Vagina (tissue), 2 donors: ENCODE measurements around the gene MAS1. TPM values are rescaled to one million over a fixed set of nuclear protein-coding genes. Genes with fewer than 3 reads are reported as not detected.

Experiments used
- DNase-seq, 2 donors: peaks; one replicate each; pipeline ENCODE4 v3.0.0-alpha.2; 2017; ENCODE audit errors: extremely low spot score in 2 of 2
- H3K27ac ChIP-seq: fragments of 200-600 bp; sonication (generic); one replicate; pipeline ENCODE4 v1.5.1; 2019
- H3K27me3 ChIP-seq: fragments of 200-600 bp; sonication (generic); one replicate; pipeline ENCODE4 v1.5.1; 2019
- H3K36me3 ChIP-seq, 2 donors: fragments of 200-600 bp; sonication (generic); one replicate each; pipeline ENCODE4 v1.5.1; 2017 to 2019
- H3K4me1 ChIP-seq: fragments of 200-600 bp; sonication (generic); one replicate; pipeline ENCODE4 v1.5.1; 2019
- H3K4me3 ChIP-seq, 2 donors: fragments of 200-600 bp; sonication (generic); 1 replicate in 1 of 2; 2 replicates in 1 of 2; pipeline ENCODE4 v1.5.1; 2016 to 2019
- H3K9me3 ChIP-seq: fragments of 200-600 bp; sonication (generic); one replicate; pipeline ENCODE4 v1.5.1; 2019
- POLR2A ChIP-seq, 2 donors: fragments of 450-650 bp; IDR thresholded peaks; one replicate each; pipeline ENCODE4 v1.6.1; 2017; ENCODE audit warnings: antibody characterized with exemption in 2 of 2, mild to moderate bottlenecking in 2 of 2, moderate library complexity in 2 of 2
- POLR2AphosphoS5 ChIP-seq, 2 donors: sonication (generic); formaldehyde crosslinking; IDR thresholded peaks; one replicate each; pipeline ENCODE4 v1.9.0; 2017; ENCODE audit warnings: antibody characterized with exemption in 2 of 2, mild to moderate bottlenecking in 2 of 2, low read depth in 1 of 2; ENCODE audit not compliant: insufficient read depth in 1 of 2
- intact Hi-C: fragments of 100-400 bp; cut with DNase I; formaldehyde crosslinking; loops from one replicate; pipeline ENCODE4 v1.15.1; 2023
- total RNA-seq: library from RNA; depleted of rRNA; stranded (reverse); fragments of >200 nt; gene quantifications from one replicate; pipeline ENCODE4 v1.2.3, GENCODE V29; 2016
- TF ChIP-seq, protein P1 (sequence below), 3 experiments: fragments of 450-650 bp in 2 of 3; fragments of 200-600 bp in 1 of 3; sonication (generic) in 1 of 3; IDR thresholded peaks; one replicate each; pipeline ENCODE4 v1.5.1; 2017 to 2019; ENCODE audit warnings: antibody characterized with exemption in 3 of 3, mild to moderate bottlenecking in 2 of 3, moderate library complexity in 2 of 3

The MAS1 gene
- total RNA-seq, 1 donor from 2014 or later, result 0.49 TPM

DNA sequence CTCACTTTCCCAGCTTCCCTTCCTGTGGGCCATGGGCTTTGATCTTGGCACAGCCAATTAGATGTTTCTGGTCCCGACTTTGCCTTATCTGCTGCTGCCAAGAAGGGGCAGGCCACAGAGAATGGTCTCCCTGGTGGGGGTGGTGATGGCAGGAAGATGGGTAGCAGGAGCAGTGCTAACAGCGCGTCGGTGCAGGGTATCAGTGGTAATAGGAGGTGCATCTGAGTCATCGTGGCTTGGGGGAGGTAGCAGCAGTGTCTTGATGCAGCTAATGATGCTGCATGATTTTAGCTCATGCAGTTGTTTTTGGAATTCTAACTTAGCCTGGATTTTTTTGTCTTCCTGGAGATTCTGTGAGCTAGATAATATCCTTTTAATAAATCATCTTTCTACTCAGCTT, 18.9 kb upstream of the MAS1 start:
- no peak overlapping the region for H3K27ac ChIP-seq
- H3K36me3 ChIP-seq, result no peaks in the 10 kb centered on the region
- no peaks in the 10 kb centered on the region for H3K27me3 ChIP-seq
- no peak overlapping the region for H3K4me3 ChIP-seq
- no peaks in the 10 kb centered on the region for H3K9me3 ChIP-seq
- intact Hi-C loops, result no loop called here
- H3K4me1 ChIP-seq, result no peaks in the 10 kb centered on the region
- no peak for TF ChIP-seq POLR2A (IDR thresholded peaks at IDR 0.05)
- TF ChIP-seq, protein P1, sequence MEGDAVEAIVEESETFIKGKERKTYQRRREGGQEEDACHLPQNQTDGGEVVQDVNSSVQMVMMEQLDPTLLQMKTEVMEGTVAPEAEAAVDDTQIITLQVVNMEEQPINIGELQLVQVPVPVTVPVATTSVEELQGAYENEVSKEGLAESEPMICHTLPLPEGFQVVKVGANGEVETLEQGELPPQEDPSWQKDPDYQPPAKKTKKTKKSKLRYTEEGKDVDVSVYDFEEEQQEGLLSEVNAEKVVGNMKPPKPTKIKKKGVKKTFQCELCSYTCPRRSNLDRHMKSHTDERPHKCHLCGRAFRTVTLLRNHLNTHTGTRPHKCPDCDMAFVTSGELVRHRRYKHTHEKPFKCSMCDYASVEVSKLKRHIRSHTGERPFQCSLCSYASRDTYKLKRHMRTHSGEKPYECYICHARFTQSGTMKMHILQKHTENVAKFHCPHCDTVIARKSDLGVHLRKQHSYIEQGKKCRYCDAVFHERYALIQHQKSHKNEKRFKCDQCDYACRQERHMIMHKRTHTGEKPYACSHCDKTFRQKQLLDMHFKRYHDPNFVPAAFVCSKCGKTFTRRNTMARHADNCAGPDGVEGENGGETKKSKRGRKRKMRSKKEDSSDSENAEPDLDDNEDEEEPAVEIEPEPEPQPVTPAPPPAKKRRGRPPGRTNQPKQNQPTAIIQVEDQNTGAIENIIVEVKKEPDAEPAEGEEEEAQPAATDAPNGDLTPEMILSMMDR (IDR thresholded peaks at IDR 0.05), result no peak
- TF ChIP-seq POLR2AphosphoS5 (IDR thresholded peaks at IDR 0.05; ENCODE audit: insufficient read depth in 1 of 2, low read depth in 1 of 2), result no peak
- DNase-seq, result peak in 1 of 2 donors; percentile 27

DNA sequence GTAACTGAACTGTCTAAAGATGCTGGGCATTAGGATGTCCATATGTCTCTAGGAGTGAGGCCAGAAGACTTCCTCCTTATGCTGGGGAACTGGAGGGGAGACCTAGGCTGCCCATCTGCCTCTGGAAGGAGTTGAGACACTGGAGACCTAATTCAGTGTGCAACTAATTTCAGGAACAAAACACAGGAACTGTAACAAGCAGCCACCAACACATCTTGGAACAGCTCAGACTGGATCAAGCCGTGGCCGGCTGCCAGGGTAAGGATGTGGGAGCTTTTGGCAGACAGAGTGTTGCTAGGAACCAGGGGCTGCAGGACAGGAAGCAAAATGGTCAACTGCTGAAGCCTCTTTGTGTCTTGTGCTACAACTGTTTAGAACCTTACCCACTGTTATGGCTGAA, 16.4 kb upstream of the MAS1 start:
- Histone ChIP-seq H3K4me3 (no peak overlapping the region), H3K27ac (no peak overlapping the region), H3K4me1 (no peaks in the 10 kb centered on the region), H3K36me3 (no peaks in the 10 kb centered on the region), H3K9me3 (no peaks in the 10 kb centered on the region), H3K27me3 (no peaks in the 10 kb centered on the region)
- intact Hi-C loops, result no loop called here
- DNase-seq, result peak in 1 of 2 donors; percentile 76
- TF ChIP-seq POLR2AphosphoS5 (IDR thresholded peaks at IDR 0.05; ENCODE audit: insufficient read depth in 1 of 2, low read depth in 1 of 2) (no peak), POLR2A (IDR thresholded peaks at IDR 0.05) (no peak)
- TF ChIP-seq, protein P1 (IDR thresholded peaks at IDR 0.05), result no peak

DNA sequence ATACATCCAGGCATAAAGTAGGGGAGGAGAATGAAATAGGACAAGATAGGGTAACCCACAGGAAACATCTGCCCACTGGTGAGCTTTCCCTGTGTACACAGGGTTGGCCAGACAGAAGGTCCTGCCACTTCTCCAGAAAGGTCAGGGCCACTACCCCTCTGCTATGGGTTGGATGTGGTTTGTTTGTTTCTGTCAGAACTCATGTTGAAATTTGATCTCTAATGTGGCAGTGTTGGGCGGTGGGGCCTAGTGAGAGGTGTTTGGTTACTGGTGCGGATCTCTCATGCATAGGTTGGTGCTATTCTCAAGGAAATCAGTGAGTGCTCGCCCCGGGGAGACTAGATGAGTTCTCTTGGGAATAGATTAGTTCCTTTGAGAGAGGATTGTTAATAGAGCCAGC, 15.6 kb upstream of the MAS1 start:
- Histone ChIP-seq H3K4me1 (no peaks in the 10 kb centered on the region), H3K27ac (no peak overlapping the region), H3K36me3 (no peaks in the 10 kb centered on the region), H3K4me3 (no peak overlapping the region), H3K9me3 (no peaks in the 10 kb centered on the region), H3K27me3 (no peaks in the 10 kb centered on the region)
- TF ChIP-seq, protein P1 (IDR thresholded peaks at IDR 0.05), result no peak
- TF ChIP-seq POLR2AphosphoS5 (IDR thresholded peaks at IDR 0.05; ENCODE audit: insufficient read depth in 1 of 2, low read depth in 1 of 2), result no peak
- TF ChIP-seq POLR2A (IDR thresholded peaks at IDR 0.05), result no peak
- peak in 1 of 2 donors; percentile 49 for DNase-seq
- intact Hi-C loops, result no loop called here

DNA sequence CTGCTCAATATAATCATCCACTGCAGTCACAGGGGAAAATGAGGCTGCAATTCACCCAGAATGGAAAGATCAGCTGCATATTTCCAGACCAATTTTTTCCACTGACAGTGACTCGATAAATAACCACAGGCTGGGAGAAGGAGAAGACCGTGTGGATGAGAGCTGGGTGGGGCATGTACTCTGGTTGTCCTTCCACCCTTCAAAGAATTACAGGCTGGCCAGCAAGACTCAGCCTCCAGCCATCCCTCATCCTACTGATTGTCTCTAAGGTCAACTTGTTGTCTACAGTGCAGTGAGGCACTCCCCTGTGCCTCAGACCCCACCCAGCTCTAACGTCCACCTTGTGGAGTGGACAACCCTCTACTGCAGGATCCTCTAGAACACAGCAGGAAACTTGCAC, 14.5 kb upstream of the MAS1 start:
- no peak overlapping the region for H3K4me3 ChIP-seq
- intact Hi-C loops, result no loop called here

DNA sequence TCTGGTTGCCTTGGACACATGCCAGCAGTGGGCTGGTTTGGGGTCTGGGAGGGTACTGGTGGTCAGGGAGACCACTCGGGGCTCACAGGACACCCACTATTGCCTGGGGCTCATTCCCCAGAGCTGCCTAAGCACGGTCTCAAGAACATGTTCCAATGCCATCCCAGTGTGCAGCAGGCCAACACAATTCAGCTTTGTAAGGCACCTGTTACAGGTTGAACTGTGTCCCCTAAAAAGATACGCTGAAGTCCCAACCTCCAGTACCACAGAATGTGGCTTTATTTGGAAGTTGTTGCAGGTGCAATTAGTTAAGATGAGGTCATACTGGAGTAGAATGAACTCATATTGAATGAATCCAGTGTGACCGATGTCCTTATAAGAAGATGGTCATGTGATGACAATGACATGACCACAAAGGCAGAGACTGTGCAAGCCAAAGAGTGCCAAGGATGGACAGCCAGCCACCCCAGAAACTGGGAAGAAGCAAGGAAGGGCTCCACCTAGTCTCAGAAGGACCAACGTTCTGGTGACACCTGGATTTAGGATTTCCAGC, 13.5 kb upstream of the MAS1 start:
- TF ChIP-seq POLR2A (IDR thresholded peaks at IDR 0.05), result no peak
- no peak for TF ChIP-seq POLR2AphosphoS5 (IDR thresholded peaks at IDR 0.05; ENCODE audit: insufficient read depth in 1 of 2, low read depth in 1 of 2)
- TF ChIP-seq, protein P1 (IDR thresholded peaks at IDR 0.05), result no peak
- DNase-seq, result peak in 1 of 2 donors; percentile 47
- H3K27ac ChIP-seq, result no peak overlapping the region
- H3K9me3 ChIP-seq, result no peaks in the 10 kb centered on the region
- H3K27me3 ChIP-seq, result no peaks in the 10 kb centered on the region
- no peaks in the 10 kb centered on the region for H3K36me3 ChIP-seq
- H3K4me3 ChIP-seq, result no peak overlapping the region
- intact Hi-C loops, result no loop called here
- H3K4me1 ChIP-seq, result no peaks in the 10 kb centered on the region

More for the DNA sequence above, 14.5 kb upstream of the MAS1 start:
- TF ChIP-seq POLR2AphosphoS5 (IDR thresholded peaks at IDR 0.05; ENCODE audit: insufficient read depth in 1 of 2, low read depth in 1 of 2) (no peak), POLR2A (IDR thresholded peaks at IDR 0.05) (no peak)
- TF ChIP-seq, protein P1 (IDR thresholded peaks at IDR 0.05), result no peak
- Histone ChIP-seq H3K9me3 (no peaks in the 10 kb centered on the region), H3K36me3 (no peaks in the 10 kb centered on the region), H3K27ac (no peak overlapping the region), H3K4me1 (no peaks in the 10 kb centered on the region), H3K27me3 (no peaks in the 10 kb centered on the region)
- peak in 1 of 2 donors; percentile 77 for DNase-seq
